Stimulated activated memory B cell treated with anti-CD40 and anti-IgM and Interleukin-4, amounts not matched to agents 10 μg/mL and 1 μg/mL and 100 μg/mL, for 72 hours (primary cell): Measurements from ENCODE around the gene TAF4.

ENCODE experiments used
- ATAC-seq: fragments of 150-1000 bp; cut with Tn5 transposase; 2 replicates; pipeline ENCODE4 v1.10.0; 2021
- H3K27ac Mint-ChIP-seq: one replicate; pipeline ENCODE4 v1.8.0; 2022; ENCODE audit warnings: mild to moderate bottlenecking, mixed read lengths
- H3K27me3 Mint-ChIP-seq: one replicate; pipeline ENCODE4 v1.8.0; 2022; ENCODE audit warnings: mixed read lengths
- H3K36me3 Mint-ChIP-seq: one replicate; pipeline ENCODE4 v1.8.0; 2022; ENCODE audit warnings: mixed read lengths
- H3K4me1 Mint-ChIP-seq: one replicate; pipeline ENCODE4 v1.8.0; 2022; ENCODE audit warnings: mixed read lengths
- H3K4me3 Mint-ChIP-seq: one replicate; pipeline ENCODE4 v1.8.0; 2022; ENCODE audit warnings: mild to moderate bottlenecking, moderate library complexity, mixed read lengths
- H3K9me3 Mint-ChIP-seq: one replicate; pipeline ENCODE4 v1.8.0; 2022; ENCODE audit warnings: mixed read lengths

Gene TAF4

DNA sequence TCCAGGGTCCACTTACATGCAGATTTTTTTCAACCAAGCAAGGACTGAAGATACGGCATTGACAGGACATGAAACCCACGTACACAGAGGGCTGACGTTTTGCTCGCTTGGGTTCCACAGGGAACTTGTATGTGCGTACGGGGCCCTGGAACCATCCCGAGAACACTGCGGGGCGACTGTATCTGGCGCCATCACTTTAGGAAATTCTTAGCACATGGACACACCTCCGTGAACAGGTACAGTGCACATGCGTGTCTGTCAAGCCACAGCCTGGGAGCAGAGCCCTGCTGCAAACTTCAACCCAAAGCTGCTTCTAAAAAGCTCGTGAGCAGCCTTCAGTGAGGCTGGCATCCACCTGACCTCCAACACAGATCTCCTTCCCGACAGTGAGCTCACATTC, 37.3 kb downstream of the TAF4 start:
- H3K4me3 Mint-ChIP-seq = no peak overlapping the region
- H3K9me3 Mint-ChIP-seq = peaks cover 9% of the 10 kb centered on the region
- H3K36me3 Mint-ChIP-seq = peaks cover 15% of the 10 kb centered on the region
- no peak for ATAC-seq
- peak overlapping the region; percentile 93 for H3K27ac Mint-ChIP-seq
- no peaks in the 10 kb centered on the region for H3K27me3 Mint-ChIP-seq
- H3K4me1 Mint-ChIP-seq = peaks cover 61% of the 10 kb centered on the region

GRCh38 chr20:62027698-62028321, 37.9 kb downstream of the TAF4 start:
- Mint-ChIP-seq H3K27me3 (no peaks in the 10 kb centered on the region), H3K4me3 (no peak overlapping the region), H3K27ac (peak overlapping the region; percentile 25), H3K4me1 (peaks cover 61% of the 10 kb centered on the region), H3K36me3 (peaks cover 15% of the 10 kb centered on the region), H3K9me3 (peaks cover 9% of the 10 kb centered on the region)
- no peak for ATAC-seq

GRCh38 chr20:62027116-62027515, 38.6 kb downstream of the TAF4 start:
- Mint-ChIP-seq H3K36me3 (peaks cover 15% of the 10 kb centered on the region), H3K9me3 (peaks cover 9% of the 10 kb centered on the region), H3K27ac (no peak overlapping the region), H3K4me1 (peaks cover 61% of the 10 kb centered on the region), H3K27me3 (no peaks in the 10 kb centered on the region), H3K4me3 (no peak overlapping the region)
- no peak for ATAC-seq

- H3K4me1 Mint-ChIP-seq = peaks cover 57% of the 10 kb centered on the region
- H3K27ac Mint-ChIP-seq = no peak overlapping the region
- H3K36me3 Mint-ChIP-seq = peaks cover 15% of the 10 kb centered on the region
- ATAC-seq = no peak
- H3K27me3 Mint-ChIP-seq = no peaks in the 10 kb centered on the region
- no peak overlapping the region for H3K4me3 Mint-ChIP-seq
- H3K9me3 Mint-ChIP-seq = peaks cover 9% of the 10 kb centered on the region
Observed at GRCh38 chr20:62026564-62026856, 39.2 kb downstream of the TAF4 start.

DNA sequence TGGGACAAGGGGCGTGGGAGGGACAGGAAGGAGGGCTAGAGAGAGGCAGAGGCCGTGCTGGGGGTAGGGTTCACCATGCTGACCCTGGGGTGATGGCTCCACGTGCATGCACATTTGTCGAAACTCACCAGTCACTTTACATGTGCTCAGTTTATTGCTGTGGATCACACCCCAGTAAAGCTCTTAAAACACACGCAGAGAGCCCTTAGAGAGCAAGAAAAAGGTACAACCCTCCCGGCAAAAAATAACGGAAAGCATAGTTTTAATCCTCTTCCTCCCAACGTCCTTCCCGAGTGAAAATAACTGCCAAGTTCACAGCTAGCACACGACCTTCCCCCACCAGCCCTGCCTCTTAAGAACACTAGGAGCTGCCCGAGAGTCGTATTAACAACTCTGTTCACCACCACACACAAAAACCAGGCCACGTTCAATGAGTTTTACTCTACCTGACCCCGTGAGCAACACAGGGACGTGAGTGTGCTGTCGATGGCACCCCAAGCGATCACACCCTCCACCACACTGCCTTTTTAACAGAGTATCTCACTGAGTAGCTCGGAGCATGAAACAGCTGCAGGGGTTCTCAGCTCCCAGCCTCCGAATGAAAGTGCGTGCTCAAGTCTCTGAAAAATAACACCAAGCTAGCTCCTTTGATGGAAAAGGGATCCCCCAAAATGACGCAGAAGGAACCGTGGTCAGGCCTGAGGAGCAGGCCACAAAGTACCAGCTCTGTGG, 39.7 kb downstream of the TAF4 start:
- Mint-ChIP-seq H3K27me3 (no peaks in the 10 kb centered on the region), H3K9me3 (peaks cover 9% of the 10 kb centered on the region), H3K4me1 (peaks cover 56% of the 10 kb centered on the region), H3K36me3 (peaks cover 15% of the 10 kb centered on the region), H3K27ac (peak overlapping the region; percentile 53), H3K4me3 (no peak overlapping the region)
- ATAC-seq = no peak

DNA sequence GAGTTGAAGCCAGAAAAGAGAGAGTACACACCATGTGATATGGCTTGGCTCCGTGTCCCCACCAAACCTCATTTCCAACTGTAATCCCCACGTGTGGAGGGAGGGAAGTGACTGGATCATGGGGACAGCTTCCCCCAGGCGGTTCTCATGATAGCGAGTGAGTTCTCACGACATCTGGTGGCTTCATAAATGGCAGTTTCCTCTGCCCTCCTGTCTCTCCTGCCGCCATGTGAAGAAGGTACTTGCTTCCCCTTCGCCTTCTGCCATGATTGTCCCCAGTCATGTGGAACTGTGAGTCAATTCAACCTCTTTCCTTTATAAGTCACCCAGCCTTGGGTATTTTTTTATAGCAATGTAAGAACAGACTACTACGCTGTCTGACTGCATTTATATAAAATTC, 40.3 kb downstream of the TAF4 start:
- no peak for ATAC-seq
- peaks cover 15% of the 10 kb centered on the region for H3K36me3 Mint-ChIP-seq
- H3K4me1 Mint-ChIP-seq = peaks cover 56% of the 10 kb centered on the region
- H3K27ac Mint-ChIP-seq = peak overlapping the region; percentile 53
- H3K9me3 Mint-ChIP-seq = peaks cover 9% of the 10 kb centered on the region
- no peaks in the 10 kb centered on the region for H3K27me3 Mint-ChIP-seq
- H3K4me3 Mint-ChIP-seq = no peak overlapping the region

DNA sequence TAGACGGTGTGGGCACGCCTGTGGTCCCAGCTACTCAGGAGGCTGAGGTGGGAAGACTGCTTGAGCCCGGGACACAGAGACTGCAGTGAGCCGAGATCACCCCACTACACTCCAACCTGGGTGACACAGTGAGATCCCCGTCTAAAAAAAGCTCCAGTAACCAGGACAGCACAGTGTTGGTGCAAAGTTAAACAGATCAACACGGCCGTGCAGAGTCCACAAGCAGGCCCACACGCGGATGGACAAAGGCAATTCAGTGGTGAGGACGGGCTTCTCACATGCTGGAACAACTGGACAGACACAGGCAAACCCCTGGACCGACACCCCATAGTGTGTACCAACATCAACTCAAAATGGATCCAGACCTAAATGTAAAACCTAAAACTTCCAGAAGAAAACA, 41.7 kb downstream of the TAF4 start:
- no peaks in the 10 kb centered on the region for H3K27me3 Mint-ChIP-seq
- no peak overlapping the region for H3K4me3 Mint-ChIP-seq
- peaks cover 9% of the 10 kb centered on the region for H3K9me3 Mint-ChIP-seq
- peaks cover 15% of the 10 kb centered on the region for H3K36me3 Mint-ChIP-seq
- no peak overlapping the region for H3K27ac Mint-ChIP-seq
- no peak for ATAC-seq
- peaks cover 57% of the 10 kb centered on the region for H3K4me1 Mint-ChIP-seq

- H3K4me1 Mint-ChIP-seq = peaks cover 64% of the 10 kb centered on the region
- H3K9me3 Mint-ChIP-seq = peaks cover 9% of the 10 kb centered on the region
- no peak overlapping the region for H3K27ac Mint-ChIP-seq
- H3K4me3 Mint-ChIP-seq = no peak overlapping the region
- H3K27me3 Mint-ChIP-seq = no peaks in the 10 kb centered on the region
- no peak for ATAC-seq
- peaks cover 15% of the 10 kb centered on the region for H3K36me3 Mint-ChIP-seq
Observed at GRCh38 chr20:62022575-62023139, 43.0 kb downstream of the TAF4 start.

- no peak for ATAC-seq
- no peaks in the 10 kb centered on the region for H3K27me3 Mint-ChIP-seq
- H3K9me3 Mint-ChIP-seq = peaks cover 9% of the 10 kb centered on the region
- H3K4me1 Mint-ChIP-seq = peaks cover 57% of the 10 kb centered on the region
- no peak overlapping the region for H3K27ac Mint-ChIP-seq
- H3K36me3 Mint-ChIP-seq = peaks cover 14% of the 10 kb centered on the region
- no peak overlapping the region for H3K4me3 Mint-ChIP-seq
Observed at GRCh38 chr20:62021793-62022385, 43.8 kb downstream of the TAF4 start.

- H3K9me3 Mint-ChIP-seq = peaks cover 8% of the 10 kb centered on the region
- H3K27ac Mint-ChIP-seq = peak overlapping the region; percentile 69
- H3K4me1 Mint-ChIP-seq = peaks cover 53% of the 10 kb centered on the region
- no peaks in the 10 kb centered on the region for H3K27me3 Mint-ChIP-seq
- H3K4me3 Mint-ChIP-seq = no peak overlapping the region
- H3K36me3 Mint-ChIP-seq = peaks cover 10% of the 10 kb centered on the region
- no peak for ATAC-seq
Observed at GRCh38 chr20:62020935-62021701, 44.6 kb downstream of the TAF4 start.

- Mint-ChIP-seq H3K27ac (peak overlapping the region; percentile 69), H3K36me3 (no peaks in the 10 kb centered on the region), H3K27me3 (no peaks in the 10 kb centered on the region), H3K4me1 (peaks cover 47% of the 10 kb centered on the region), H3K4me3 (no peak overlapping the region), H3K9me3 (no peaks in the 10 kb centered on the region)
- no peak for ATAC-seq
Observed at GRCh38 chr20:62019881-62020492, 45.7 kb downstream of the TAF4 start.

- no peaks in the 10 kb centered on the region for H3K36me3 Mint-ChIP-seq
- ATAC-seq = no peak
- no peaks in the 10 kb centered on the region for H3K9me3 Mint-ChIP-seq
- H3K4me3 Mint-ChIP-seq = no peak overlapping the region
- H3K27me3 Mint-ChIP-seq = no peaks in the 10 kb centered on the region
- H3K4me1 Mint-ChIP-seq = peaks cover 50% of the 10 kb centered on the region
- H3K27ac Mint-ChIP-seq = peak overlapping the region; percentile 69
Observed at GRCh38 chr20:62019144-62019805, 46.4 kb downstream of the TAF4 start.

GRCh38 chr20:62018437-62019143, 47.1 kb downstream of the TAF4 start:
- Mint-ChIP-seq H3K4me3 (no peak overlapping the region), H3K4me1 (peaks cover 50% of the 10 kb centered on the region), H3K27ac (no peak overlapping the region), H3K27me3 (no peaks in the 10 kb centered on the region), H3K36me3 (no peaks in the 10 kb centered on the region), H3K9me3 (no peaks in the 10 kb centered on the region)
- ATAC-seq = no peak
